ENCODE results near the gene MTCP1.
A peak's percentile ranks its signal among the peaks of the same experiment; 100 is the strongest.

Gene MTCP1
- total RNA-seq = 0.25 to 1.5 (median 1.4) reads per million in 3 experiments

GRCh38 chrX:155070975-155071693 is at the start of gene MTCP1, which contains the start of the genes BRCC3 and CMC4:
Gene MTCP1 (minus strand): TSS chrX:155071136. CDS start chrX:155066010, 5,126 bp downstream.
Gene BRCC3 (plus strand): TSS chrX:155071508. CDS start chrX:155071528, 20 bp downstream.
Gene CMC4 (minus strand): TSS chrX:155071136. CDS start chrX:155064023, 7,113 bp downstream.
- DNase-seq = peak; percentile 70

GRCh38 chrX:155115174-155115819 is 44.4 kb upstream of the MTCP1 start:
- DNase-seq = no peak

- no peak for DNase-seq
These were observed 42.2 kb upstream of the MTCP1 start for GRCh38 chrX:155113097-155113496.

- no peak for DNase-seq
These were observed 41.2 kb upstream of the MTCP1 start for GRCh38 chrX:155112171-155112570.

- no peak for DNase-seq
These were observed 37.5 kb upstream of the MTCP1 start for GRCh38 chrX:155108427-155108826.

- DNase-seq = no peak
These were observed 35.0 kb upstream of the MTCP1 start for GRCh38 chrX:155105919-155106318.

- peak; percentile 35 for DNase-seq
These were observed 23.6 kb upstream of the MTCP1 start for GRCh38 chrX:155094468-155095061.

- DNase-seq = no peak
These were observed 16.2 kb upstream of the MTCP1 start for GRCh38 chrX:155086961-155087735.

- DNase-seq = no peak
These were observed 15.4 kb upstream of the MTCP1 start for GRCh38 chrX:155086202-155086840.

GRCh38 chrX:155071694-155072280 is 851 bp upstream of the MTCP1 start:
- DNase-seq = peak; percentile 4

- no peak for DNase-seq
These were observed 317 bp downstream of the MTCP1 start for GRCh38 chrX:155070663-155070974.

- no peak for DNase-seq
These were observed 898 bp downstream of the MTCP1 start for GRCh38 chrX:155070038-155070437.

- no peak for DNase-seq
These were observed 1.5 kb downstream of the MTCP1 start for GRCh38 chrX:155069414-155069813.

- no peak for DNase-seq
These were observed 2.8 kb downstream of the MTCP1 start for GRCh38 chrX:155068165-155068564.

- DNase-seq = no peak
These were observed 5.8 kb downstream of the MTCP1 start for GRCh38 chrX:155065035-155065734.

GRCh38 chrX:155061760-155062159 is 9.2 kb downstream of the MTCP1 start:
- DNase-seq = no peak

- peak; percentile 36 for DNase-seq
These were observed 13.8 kb downstream of the MTCP1 start for GRCh38 chrX:155056877-155057792.

GRCh38 chrX:155056471-155056870 is 14.5 kb downstream of the MTCP1 start:
- no peak for DNase-seq

GRCh38 chrX:155055494-155055893 is 15.4 kb downstream of the MTCP1 start:
- DNase-seq = no peak

GRCh38 chrX:155054255-155054654 is 16.7 kb downstream of the MTCP1 start:
- no peak for DNase-seq

All from central memory CD4-positive, alpha-beta T cell (primary cell).